HG03520 (cell line): ENCODE measurements around the gene PLAC9.
"Not testable (repeated sequence)": the region's sequence is repeated elsewhere in the genome, so short reads cannot be mapped to it uniquely, and the experiment has no call there.

Experiments
- ATAC-seq: cut with Tn5 transposase; IDR thresholded peaks from one replicate; pipeline ENCODE4 v1.9.1; 2021; ENCODE audit warnings: mild to moderate bottlenecking, moderate library complexity; ENCODE audit not compliant: unreplicated experiment

Gene PLAC9

GRCh38 chr10:80132299-80133139, at the start of gene PLAC9:
TSS of gene PLAC9 (plus strand) at chr10:80132730. CDS start at chr10:80132763, 33 bp downstream.
- ATAC-seq = no peak

DNA sequence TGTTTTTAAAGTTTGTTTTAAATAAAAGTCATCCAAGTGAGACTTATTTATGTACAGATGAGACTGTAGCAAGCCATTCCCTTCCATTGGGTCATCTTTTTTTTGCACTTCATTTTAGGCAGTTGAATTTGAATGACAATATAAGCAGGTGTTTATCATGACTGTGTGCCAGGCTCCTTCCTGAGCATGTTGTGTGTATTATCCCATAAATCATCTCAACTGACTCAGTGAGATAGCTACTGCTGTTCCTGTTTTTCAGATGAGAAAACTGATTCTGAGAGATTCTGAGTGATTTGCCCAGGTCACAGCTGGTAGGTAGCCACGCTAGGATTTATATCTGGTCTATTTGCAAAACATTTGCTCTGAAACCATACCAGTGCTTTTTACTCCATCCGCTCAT, 42.4 kb upstream of the PLAC9 start:
- ATAC-seq = no peak

- no peak for ATAC-seq
These were observed 38.3 kb upstream of the PLAC9 start for GRCh38 chr10:80094231-80094630.

DNA sequence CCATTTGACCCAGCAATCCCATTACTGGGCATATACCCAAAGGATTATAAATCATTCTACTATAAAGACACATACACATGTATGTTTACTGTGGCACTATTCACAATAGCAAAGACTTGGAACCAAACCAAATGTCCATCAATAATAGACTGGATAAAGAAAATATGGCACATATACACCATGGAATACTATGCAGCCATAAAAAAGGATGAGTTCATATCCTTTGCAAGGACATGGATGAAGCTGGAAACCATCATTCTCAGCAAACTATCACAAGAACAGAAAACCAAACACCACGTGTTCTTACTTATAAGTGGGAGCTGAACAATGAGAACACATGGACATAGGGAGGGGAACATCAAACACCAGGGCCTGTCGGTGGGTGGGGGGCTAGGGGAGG, 34.3 kb upstream of the PLAC9 start:
- not testable (repeated sequence) for ATAC-seq

GRCh38 chr10:80099295-80099694, 33.2 kb upstream of the PLAC9 start:
- ATAC-seq = not testable (repeated sequence)

DNA sequence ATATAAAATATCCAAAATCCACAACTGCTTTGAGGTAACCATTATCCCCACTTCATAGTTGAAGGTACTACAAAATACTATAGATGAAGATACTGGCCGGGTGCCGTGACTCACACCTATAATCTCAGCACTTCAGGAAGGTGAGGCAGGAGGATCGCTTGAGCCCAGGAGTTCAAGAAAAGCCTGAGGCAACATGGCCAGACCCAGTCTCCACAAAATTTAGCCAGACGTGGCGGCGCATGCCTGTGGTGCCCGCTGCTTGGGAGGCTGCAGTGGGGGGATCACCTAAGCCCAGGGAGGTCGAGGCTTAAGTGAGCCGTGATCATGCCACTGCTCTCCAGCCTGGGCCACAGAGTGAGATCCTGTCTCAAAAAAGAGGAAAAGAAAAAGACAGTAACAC, 32.4 kb upstream of the PLAC9 start:
- no peak for ATAC-seq

DNA sequence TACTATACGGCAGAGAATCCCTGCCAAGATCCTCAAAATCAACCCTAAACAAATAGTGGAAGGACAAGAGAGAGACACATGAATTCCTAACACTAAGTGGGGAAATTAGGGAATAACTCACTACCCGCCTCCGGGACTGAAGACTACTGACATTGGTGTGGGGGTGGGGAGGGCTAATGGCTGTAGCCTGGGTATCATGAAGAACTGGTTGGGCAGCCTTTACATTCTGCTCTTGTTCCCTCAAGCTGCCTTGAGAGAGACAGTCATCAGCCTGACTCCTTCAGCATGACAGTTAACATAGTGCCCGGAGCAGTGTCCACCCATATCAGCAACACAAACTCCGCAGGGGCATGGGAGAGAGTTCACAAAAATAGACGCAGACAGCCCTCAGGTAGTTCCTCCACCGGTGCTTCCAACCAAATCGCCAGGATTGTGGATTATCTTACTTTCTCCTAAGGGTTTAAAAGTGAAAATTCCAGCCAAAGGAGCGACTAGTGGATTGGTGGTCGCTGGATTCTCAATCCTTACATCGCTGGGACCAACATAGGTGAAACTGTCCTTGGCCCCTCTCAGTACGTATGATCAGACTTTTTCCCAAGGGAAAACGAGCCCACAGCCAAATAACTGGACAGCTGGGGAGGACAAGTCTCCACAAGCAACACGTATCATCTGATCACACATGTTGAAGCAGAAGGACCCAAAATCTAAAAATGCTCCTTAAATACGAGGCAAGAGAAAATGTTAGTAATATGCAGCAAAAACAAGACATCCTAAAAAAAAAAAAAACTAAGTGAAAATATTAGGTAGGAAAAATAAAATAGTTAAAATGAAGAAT, 31.5 kb upstream of the PLAC9 start:
- no peak for ATAC-seq

DNA sequence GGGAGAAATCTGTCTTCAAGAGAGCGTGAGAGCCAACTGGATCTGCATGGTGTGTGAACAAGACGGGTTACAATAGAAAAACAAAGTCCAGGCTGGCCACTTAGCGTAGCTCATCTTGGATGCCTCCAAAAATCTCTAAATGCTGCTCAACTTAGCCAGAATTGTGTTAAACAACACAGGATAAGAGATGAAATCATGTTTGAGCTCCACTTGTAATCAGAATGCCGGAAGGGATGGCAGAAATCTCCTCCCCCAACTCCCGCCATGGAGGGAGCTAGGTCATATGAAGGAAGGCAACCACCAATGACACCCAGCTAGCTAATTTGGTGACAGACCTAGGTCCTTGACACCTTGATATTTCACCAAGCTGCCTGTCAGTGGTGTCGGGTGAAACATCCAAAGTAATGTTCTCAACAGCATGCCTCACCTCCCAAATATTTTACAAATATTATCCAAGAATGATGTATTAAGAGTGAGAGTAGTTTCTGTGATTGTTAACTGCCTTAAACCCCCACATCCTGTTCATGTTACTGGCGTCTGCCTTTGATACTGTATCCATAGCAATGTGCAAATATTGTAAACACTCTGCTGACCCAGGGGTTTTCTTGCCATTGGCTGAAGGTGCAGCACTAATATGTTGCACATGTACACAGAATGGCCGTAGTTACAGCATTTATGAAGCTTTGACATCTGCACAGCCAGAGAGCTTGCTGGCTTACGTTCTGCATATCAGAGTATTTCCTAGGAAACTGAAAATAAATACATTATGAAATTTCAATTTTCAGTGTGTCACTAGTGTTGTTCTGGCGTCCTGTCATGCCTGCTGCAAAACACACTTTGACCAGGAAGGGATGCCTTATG, 28.2 kb upstream of the PLAC9 start:
- peak; percentile 98 for ATAC-seq

DNA sequence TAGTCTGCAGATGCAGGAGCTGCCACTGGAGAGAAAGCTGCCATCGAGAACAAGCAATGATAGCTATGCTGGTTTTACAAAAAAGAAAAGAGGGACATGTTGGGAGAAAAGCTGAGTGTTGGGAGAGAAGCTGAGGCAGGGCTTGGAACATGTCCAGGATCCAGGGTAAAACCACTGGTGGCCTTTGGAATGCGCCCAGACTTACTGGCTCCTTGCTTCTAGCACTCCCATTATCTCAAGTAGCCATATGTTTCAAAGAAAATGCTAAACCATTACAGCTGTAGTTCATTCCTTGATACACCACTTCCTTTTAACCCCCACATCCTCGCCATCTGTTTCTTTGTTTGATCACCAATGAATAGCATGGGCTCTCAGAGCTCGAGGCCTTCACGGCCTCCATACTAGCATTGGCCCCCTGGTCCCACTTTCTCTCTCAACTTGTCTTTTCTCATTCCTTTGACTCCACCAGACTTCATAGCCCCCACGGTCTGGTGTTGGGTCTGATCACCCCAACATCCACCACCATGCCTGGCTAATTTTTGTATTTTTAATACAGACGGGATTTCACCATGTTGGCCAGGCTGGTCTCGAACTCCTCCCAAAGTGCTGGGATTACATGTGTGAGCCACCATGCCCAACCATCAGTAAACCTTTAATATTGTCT, 23.8 kb upstream of the PLAC9 start:
- ATAC-seq = no peak

DNA sequence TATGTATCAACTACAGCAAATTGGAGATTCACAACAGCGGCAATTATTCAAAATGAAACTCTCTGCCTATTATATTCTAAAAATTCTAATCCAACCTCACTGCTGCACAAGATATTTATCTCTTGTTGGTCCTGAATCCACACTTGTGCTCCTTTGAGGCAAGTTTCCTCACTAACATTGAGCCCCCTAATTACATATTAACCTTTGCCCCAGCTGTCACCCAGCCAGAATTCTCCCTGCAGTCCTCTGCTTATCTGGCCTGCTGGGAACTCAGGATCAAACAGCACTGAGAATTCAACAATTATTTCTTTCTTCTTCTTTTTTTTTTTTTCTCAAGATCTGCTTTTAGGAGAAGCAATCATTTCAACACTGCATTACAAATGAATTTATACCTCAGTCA, 21.5 kb upstream of the PLAC9 start:
- ATAC-seq = no peak

DNA sequence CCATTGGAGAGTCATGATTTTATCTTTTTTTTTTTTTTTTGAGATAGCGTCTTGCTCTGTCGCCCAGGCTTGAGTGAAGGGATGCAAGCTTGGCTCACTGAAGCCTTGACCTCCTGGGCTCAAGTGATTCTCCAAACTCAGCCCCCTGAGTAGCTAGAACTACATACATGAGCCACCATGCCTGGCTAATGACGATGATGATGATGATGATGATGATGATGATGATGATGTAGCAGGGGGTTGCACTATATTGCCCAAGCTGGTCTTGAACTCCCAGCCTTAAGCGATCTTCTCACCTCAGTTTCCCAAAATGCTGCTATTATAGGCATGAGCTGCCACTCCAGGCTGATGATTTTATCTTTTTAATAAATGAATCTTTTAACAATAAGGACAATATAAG, 13.9 kb upstream of the PLAC9 start:
- ATAC-seq = no peak

- ATAC-seq = no peak
These were observed 10.3 kb upstream of the PLAC9 start for GRCh38 chr10:80122110-80122710.

- no peak for ATAC-seq
These were observed 9.8 kb upstream of the PLAC9 start for GRCh38 chr10:80122746-80123145.

- ATAC-seq = no peak
These were observed 5.7 kb upstream of the PLAC9 start for GRCh38 chr10:80126876-80127275.

GRCh38 chr10:80131499-80131901, 1.0 kb upstream of the PLAC9 start:
- ATAC-seq = no peak

GRCh38 chr10:80133206-80133605, 676 bp downstream of the PLAC9 start:
- no peak for ATAC-seq

DNA sequence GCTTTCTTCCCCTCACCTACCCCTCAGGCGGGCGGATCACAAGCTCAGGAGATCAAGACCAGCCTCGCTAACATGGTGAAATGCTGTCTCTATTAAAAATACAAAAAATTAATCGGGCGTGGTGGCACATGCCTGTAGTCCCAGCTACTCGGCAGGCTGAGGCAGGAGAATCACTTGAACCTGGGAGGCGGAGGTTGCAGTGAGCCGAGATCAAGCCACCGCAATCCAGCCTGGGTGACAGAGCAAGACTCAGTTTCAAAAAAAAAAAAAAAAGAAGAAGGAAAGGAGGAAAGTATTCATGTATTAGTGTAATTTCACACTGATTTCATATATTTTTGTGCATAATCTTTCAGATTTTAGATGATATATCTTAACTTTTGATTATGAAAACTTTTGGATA, 1.2 kb downstream of the PLAC9 start:
- not testable (repeated sequence) for ATAC-seq

GRCh38 chr10:80136134-80136571, 3.6 kb downstream of the PLAC9 start:
- no peak for ATAC-seq

DNA sequence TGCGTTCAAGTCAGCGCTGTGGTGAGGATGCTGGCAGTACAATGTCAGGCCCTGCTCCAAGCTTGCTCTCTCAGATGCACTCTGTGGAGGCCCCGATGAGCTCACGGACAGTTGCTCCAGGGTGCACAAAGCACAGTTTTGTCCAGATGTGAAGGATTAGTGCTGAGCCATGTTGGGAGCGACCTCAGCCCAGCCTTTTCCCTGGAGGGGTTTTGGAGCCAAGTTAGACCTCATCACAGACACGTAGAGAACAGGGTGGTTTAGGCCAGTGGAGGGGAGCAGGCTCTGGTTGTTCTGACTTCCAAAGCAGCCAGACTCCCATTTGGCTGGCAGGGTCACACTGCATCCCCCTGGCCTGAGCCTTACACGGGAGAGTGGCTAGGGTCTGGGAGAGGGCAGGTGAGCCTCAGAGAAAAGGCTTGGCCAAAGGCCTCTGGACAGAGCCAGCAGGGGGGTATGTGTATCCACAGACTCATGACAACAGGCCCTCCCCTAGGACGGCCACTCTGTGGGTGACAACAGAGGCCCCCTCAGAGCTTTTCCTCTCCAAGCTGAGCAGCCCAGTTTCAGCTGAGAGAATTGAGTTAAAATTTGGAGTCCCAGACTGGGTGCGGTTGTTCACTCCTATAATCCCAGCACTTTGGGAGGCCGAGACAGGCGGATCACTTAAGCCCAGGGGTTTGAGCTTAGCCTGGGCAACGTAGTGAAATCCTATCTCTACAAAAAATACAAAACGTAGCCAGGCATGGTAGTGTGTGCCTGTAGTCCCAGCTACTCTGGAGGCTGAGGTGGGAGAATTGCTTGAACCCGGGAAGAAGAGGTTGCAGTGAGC, 4.7 kb downstream of the PLAC9 start:
- ATAC-seq = no peak
